Astrocyte (in vitro differentiated cells and primary cell): ENCODE measurements around the gene SYT17. TPM values are rescaled to one million over a fixed set of nuclear protein-coding genes. Genes with fewer than 3 reads are reported as not detected.
A peak's percentile ranks its signal among the peaks of the same experiment; 100 is the strongest.

Experiments used
- DNase-seq: peaks from one replicate; pipeline ENCODE4 v3.0.0-alpha.2; 2010; ENCODE audit warnings: low read depth
- FAIRE-seq: peaks from 2 replicates; lab custom pipeline; 2011; peaks lifted over from hg19 to GRCh38; lab: Jason Lieb, UNC
- H2AFZ ChIP-seq: 2 replicates; pipeline ENCODE4 v1.6.0; 2012; ENCODE audit warnings: low read depth, low read length, inconsistent platforms
- H3K27ac ChIP-seq: 2 replicates; pipeline ENCODE4 v1.5.1; 2011; ENCODE audit warnings: low read depth, low read length, inconsistent platforms
- H3K27me3 ChIP-seq: 2 replicates; pipeline ENCODE4 v1.6.0; 2011; ENCODE audit warnings: low read length, inconsistent platforms; ENCODE audit not compliant: insufficient read depth
- H3K36me3 ChIP-seq: 2 replicates; pipeline ENCODE4 v1.5.1; 2011; ENCODE audit warnings: low read length, inconsistent platforms; ENCODE audit not compliant: insufficient read depth
- H3K4me1 ChIP-seq: 2 replicates; pipeline ENCODE4 v1.5.1; 2011; ENCODE audit warnings: low read length, inconsistent platforms; ENCODE audit not compliant: insufficient read depth
- H3K4me2 ChIP-seq: 2 replicates; pipeline ENCODE4 v1.6.0; 2012; ENCODE audit warnings: low read length, inconsistent platforms
- H3K4me3 ChIP-seq: 2 replicates; pipeline ENCODE4 v1.5.1; 2011; ENCODE audit warnings: low read depth, mild to moderate bottlenecking, low read length, inconsistent platforms; ENCODE audit not compliant: insufficient read depth
- H3K79me2 ChIP-seq: 2 replicates; pipeline ENCODE4 v1.6.0; 2012; ENCODE audit warnings: mild to moderate bottlenecking, low read length, inconsistent platforms; ENCODE audit not compliant: insufficient read depth
- H3K9ac ChIP-seq: 2 replicates; pipeline ENCODE4 v1.6.0; 2012; ENCODE audit warnings: mild to moderate bottlenecking, low read length, inconsistent platforms
- H3K9me3 ChIP-seq: 2 replicates; pipeline ENCODE4 v1.5.1; 2012; ENCODE audit warnings: low read depth, mild to moderate bottlenecking, low read length, inconsistent platforms; ENCODE audit not compliant: insufficient read depth
- H4K20me1 ChIP-seq: 2 replicates; pipeline ENCODE4 v1.6.0; 2012; ENCODE audit warnings: low read length, inconsistent platforms; ENCODE audit not compliant: insufficient read depth
- H3K27ac Mint-ChIP-seq: one replicate; pipeline ENCODE4 v1.8.0; 2021; ENCODE audit warnings: mild to moderate bottlenecking, mixed read lengths; ENCODE audit not compliant: unreplicated experiment
- H3K27me3 Mint-ChIP-seq: one replicate; pipeline ENCODE4 v1.8.0; 2021; ENCODE audit warnings: low read depth, mixed read lengths; ENCODE audit not compliant: unreplicated experiment
- H3K36me3 Mint-ChIP-seq: one replicate; pipeline ENCODE4 v1.8.0; 2021; ENCODE audit warnings: low read depth, mixed read lengths; ENCODE audit not compliant: unreplicated experiment
- H3K4me1 Mint-ChIP-seq: one replicate; pipeline ENCODE4 v1.8.0; 2021; ENCODE audit warnings: low read depth, mixed read lengths; ENCODE audit not compliant: unreplicated experiment
- H3K4me3 Mint-ChIP-seq: one replicate; pipeline ENCODE4 v1.8.0; 2021; ENCODE audit warnings: mild to moderate bottlenecking, moderate library complexity, mixed read lengths; ENCODE audit not compliant: unreplicated experiment
- H3K9me3 Mint-ChIP-seq: one replicate; pipeline ENCODE4 v1.8.0; 2021; ENCODE audit warnings: mild to moderate bottlenecking, mixed read lengths; ENCODE audit not compliant: unreplicated experiment
- EZH2 ChIP-seq: IDR thresholded peaks from 2 replicates; pipeline ENCODE4 v1.6.1; 2012; ENCODE audit warnings: mild to moderate bottlenecking, low read length, inconsistent platforms; ENCODE audit not compliant: insufficient read depth
- total RNA-seq: library from RNA; stranded (reverse); gene quantifications from 2 replicates; pipeline ENCODE4 v1.2.1, GENCODE V29; 2021
- TF ChIP-seq, protein P1 (sequence below): IDR thresholded peaks from 2 replicates; pipeline ENCODE4 v1.5.1; 2011; ENCODE audit warnings: low read depth, mild to moderate bottlenecking, inconsistent platforms, low read length, moderate library complexity; ENCODE audit not compliant: insufficient read depth

The SYT17 gene
- total RNA-seq, 1 donor from 2014 or later: 4.8 TPM

DNA sequence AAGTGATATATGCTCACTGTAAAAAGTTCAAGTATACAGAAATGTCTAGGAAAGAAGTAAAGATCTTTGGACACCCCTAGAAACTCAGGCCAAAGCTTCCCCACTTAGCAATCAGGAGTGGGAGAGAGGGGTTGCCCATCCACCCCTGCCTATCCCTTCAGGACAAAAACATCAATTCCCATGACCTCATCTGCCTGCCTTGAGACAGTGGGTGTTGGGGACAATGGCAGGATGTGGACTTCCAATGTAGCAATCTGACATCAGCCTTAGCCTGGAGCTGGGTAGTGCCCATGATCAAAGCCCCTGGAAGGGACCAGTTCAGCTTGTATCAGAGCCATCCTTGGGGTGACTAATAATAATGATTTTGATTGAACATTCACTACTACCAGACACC, 36.2 kb upstream of the SYT17 start:
- no peaks in the 10 kb centered on the region for H3K79me2 ChIP-seq
- peaks cover 27% of the 10 kb centered on the region for H3K4me1 ChIP-seq
- TF ChIP-seq EZH2: no peak
- TF ChIP-seq, protein P1, sequence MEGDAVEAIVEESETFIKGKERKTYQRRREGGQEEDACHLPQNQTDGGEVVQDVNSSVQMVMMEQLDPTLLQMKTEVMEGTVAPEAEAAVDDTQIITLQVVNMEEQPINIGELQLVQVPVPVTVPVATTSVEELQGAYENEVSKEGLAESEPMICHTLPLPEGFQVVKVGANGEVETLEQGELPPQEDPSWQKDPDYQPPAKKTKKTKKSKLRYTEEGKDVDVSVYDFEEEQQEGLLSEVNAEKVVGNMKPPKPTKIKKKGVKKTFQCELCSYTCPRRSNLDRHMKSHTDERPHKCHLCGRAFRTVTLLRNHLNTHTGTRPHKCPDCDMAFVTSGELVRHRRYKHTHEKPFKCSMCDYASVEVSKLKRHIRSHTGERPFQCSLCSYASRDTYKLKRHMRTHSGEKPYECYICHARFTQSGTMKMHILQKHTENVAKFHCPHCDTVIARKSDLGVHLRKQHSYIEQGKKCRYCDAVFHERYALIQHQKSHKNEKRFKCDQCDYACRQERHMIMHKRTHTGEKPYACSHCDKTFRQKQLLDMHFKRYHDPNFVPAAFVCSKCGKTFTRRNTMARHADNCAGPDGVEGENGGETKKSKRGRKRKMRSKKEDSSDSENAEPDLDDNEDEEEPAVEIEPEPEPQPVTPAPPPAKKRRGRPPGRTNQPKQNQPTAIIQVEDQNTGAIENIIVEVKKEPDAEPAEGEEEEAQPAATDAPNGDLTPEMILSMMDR: no peak
- peaks cover 2% of the 10 kb centered on the region for H3K9me3 Mint-ChIP-seq
- H3K9me3 ChIP-seq: no peaks in the 10 kb centered on the region
- H2AFZ ChIP-seq: no peak overlapping the region
- H3K4me3 Mint-ChIP-seq: no peak overlapping the region
- H3K4me3 ChIP-seq: no peak overlapping the region
- peak overlapping the region; percentile 26 for H3K27ac Mint-ChIP-seq
- no peak overlapping the region for H3K27ac ChIP-seq
- no peaks in the 10 kb centered on the region for H3K27me3 Mint-ChIP-seq
- no peaks in the 10 kb centered on the region for H4K20me1 ChIP-seq
- peaks cover 30% of the 10 kb centered on the region for H3K4me1 Mint-ChIP-seq
- no peak overlapping the region for H3K9ac ChIP-seq
- H3K36me3 Mint-ChIP-seq: no peaks in the 10 kb centered on the region
- H3K27me3 ChIP-seq: no peaks in the 10 kb centered on the region
- H3K36me3 ChIP-seq: no peaks in the 10 kb centered on the region
- H3K4me2 ChIP-seq: no peak overlapping the region
- FAIRE-seq: no peak
- no peak for DNase-seq

DNA sequence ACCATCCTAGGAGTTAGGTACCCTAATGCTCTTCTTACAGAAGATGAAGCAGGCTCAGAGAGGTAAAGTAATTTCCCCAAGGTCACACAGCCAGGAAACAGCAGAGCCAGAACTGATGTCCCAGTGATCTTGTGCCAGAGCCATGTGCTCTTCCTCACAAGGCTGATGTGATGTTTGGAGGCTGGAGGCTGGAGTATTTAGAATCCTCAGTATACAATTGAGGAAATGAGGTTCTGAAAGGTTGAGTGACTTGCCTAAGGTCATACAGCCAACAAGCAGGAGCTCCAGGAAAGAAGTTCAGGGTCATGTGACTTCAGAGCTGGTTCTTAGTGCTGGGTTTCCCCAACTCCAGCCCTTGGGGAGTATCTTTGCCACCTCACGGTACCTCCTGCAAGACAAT, 35.8 kb upstream of the SYT17 start:
- H3K4me1 ChIP-seq: peaks cover 27% of the 10 kb centered on the region
- H3K27ac Mint-ChIP-seq: peak overlapping the region; percentile 26
- H3K79me2 ChIP-seq: no peaks in the 10 kb centered on the region
- no peak overlapping the region for H3K4me2 ChIP-seq
- H3K4me1 Mint-ChIP-seq: peaks cover 30% of the 10 kb centered on the region
- H3K9me3 Mint-ChIP-seq: peaks cover 2% of the 10 kb centered on the region
- H2AFZ ChIP-seq: no peak overlapping the region
- no peak overlapping the region for H3K4me3 Mint-ChIP-seq
- no peak for FAIRE-seq
- no peaks in the 10 kb centered on the region for H4K20me1 ChIP-seq
- no peak for DNase-seq
- H3K36me3 ChIP-seq: no peaks in the 10 kb centered on the region
- H3K36me3 Mint-ChIP-seq: no peaks in the 10 kb centered on the region
- no peak overlapping the region for H3K4me3 ChIP-seq
- no peaks in the 10 kb centered on the region for H3K27me3 Mint-ChIP-seq
- H3K27me3 ChIP-seq: no peaks in the 10 kb centered on the region
- TF ChIP-seq EZH2: no peak
- TF ChIP-seq, protein P1: no peak
- H3K9ac ChIP-seq: no peak overlapping the region
- no peak overlapping the region for H3K27ac ChIP-seq
- H3K9me3 ChIP-seq: no peaks in the 10 kb centered on the region

DNA sequence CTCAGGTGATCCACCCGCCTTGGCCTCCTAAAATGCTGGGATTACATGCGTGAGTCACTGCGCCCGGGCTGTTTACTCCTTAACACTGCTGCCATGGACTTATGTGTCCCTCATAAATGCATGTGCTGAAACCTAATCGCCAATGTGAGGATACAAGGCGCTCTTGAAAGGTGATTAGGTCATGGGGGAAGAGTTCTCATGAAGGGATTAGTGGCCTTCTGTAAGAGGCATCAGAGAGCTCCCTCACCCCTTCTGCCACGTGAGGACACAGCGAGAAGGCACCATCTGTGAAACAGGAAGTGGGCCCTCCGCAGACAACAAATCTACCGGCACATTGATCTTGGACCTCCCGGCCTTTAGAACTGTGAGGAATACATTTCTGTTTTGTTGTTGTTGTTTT, 35.1 kb upstream of the SYT17 start:
- Histone ChIP-seq H3K9ac (no peak overlapping the region), H3K36me3 (no peaks in the 10 kb centered on the region), H2AFZ (no peak overlapping the region), H3K4me1 (peaks cover 27% of the 10 kb centered on the region), H3K4me2 (no peak overlapping the region), H3K4me3 (no peak overlapping the region), H3K27ac (no peak overlapping the region), H3K27me3 (no peaks in the 10 kb centered on the region), H4K20me1 (no peaks in the 10 kb centered on the region), H3K9me3 (no peaks in the 10 kb centered on the region), H3K79me2 (no peaks in the 10 kb centered on the region)
- no peak overlapping the region for H3K27ac Mint-ChIP-seq
- no peaks in the 10 kb centered on the region for H3K36me3 Mint-ChIP-seq
- no peak overlapping the region for H3K4me3 Mint-ChIP-seq
- FAIRE-seq (no peak), DNase-seq (no peak)
- H3K4me1 Mint-ChIP-seq: peaks cover 28% of the 10 kb centered on the region
- peaks cover 2% of the 10 kb centered on the region for H3K9me3 Mint-ChIP-seq
- TF ChIP-seq EZH2: no peak
- TF ChIP-seq, protein P1: no peak
- H3K27me3 Mint-ChIP-seq: no peaks in the 10 kb centered on the region
